LHCN-M2 (cell line): Measurements from ENCODE around the gene PDE4B. TPM values are rescaled to one million over a fixed set of nuclear protein-coding genes. Genes with fewer than 3 reads are reported as not detected.

ENCODE experiments used
- DNase-seq: peaks from one replicate; pipeline ENCODE4 v3.0.0-alpha.2; 2012; ENCODE audit warnings: low read depth
- total RNA-seq: library from RNA; depleted of rRNA; stranded (reverse); fragments of >200 nt; gene quantifications from 2 replicates; pipeline ENCODE4 v1.2.3, GENCODE V29; 2014

The PDE4B gene
- total RNA-seq, 1 experiment from 2014 or later = 6.8 TPM

- DNase-seq = no peak
These were observed 563.1 kb downstream of the PDE4B start for GRCh38 chr1:66355756-66356155.

GRCh38 chr1:66356605-66357004 is 563.9 kb downstream of the PDE4B start:
- no peak for DNase-seq

GRCh38 chr1:66357021-66357420 is 564.3 kb downstream of the PDE4B start:
- no peak for DNase-seq

- no peak for DNase-seq
These were observed 564.9 kb downstream of the PDE4B start for GRCh38 chr1:66357478-66358197.

- DNase-seq = no peak
These were observed 566.6 kb downstream of the PDE4B start for GRCh38 chr1:66359269-66359668.

- DNase-seq = no peak
These were observed 567.1 kb downstream of the PDE4B start for GRCh38 chr1:66359815-66360214.

- DNase-seq = peak; percentile 22
These were observed 567.6 kb downstream of the PDE4B start for GRCh38 chr1:66360285-66360724.

GRCh38 chr1:66364578-66365391 is 572.1 kb downstream of the PDE4B start:
- peak; percentile 31 for DNase-seq

- no peak for DNase-seq
These were observed 572.9 kb downstream of the PDE4B start for GRCh38 chr1:66365635-66366034.

GRCh38 chr1:66366634-66367033 is 573.9 kb downstream of the PDE4B start:
- no peak for DNase-seq

GRCh38 chr1:66367369-66367768 is 574.7 kb downstream of the PDE4B start:
- DNase-seq = no peak

- no peak for DNase-seq
These were observed 575.6 kb downstream of the PDE4B start for GRCh38 chr1:66368261-66368660.

GRCh38 chr1:66370462-66370971 is 577.8 kb downstream of the PDE4B start:
- DNase-seq = no peak

GRCh38 chr1:66371233-66372005 is 578.7 kb downstream of the PDE4B start:
- DNase-seq = peak; percentile 40

GRCh38 chr1:66372522-66373101 is 579.9 kb downstream of the PDE4B start:
- DNase-seq = no peak

- no peak for DNase-seq
These were observed 580.5 kb downstream of the PDE4B start for GRCh38 chr1:66373157-66373591.

GRCh38 chr1:66374148-66374547 is 581.5 kb downstream of the PDE4B start:
- DNase-seq = no peak

- DNase-seq = peak; percentile 91
These were observed 581.9 kb downstream of the PDE4B start for GRCh38 chr1:66374561-66375111.

GRCh38 chr1:66375125-66375524 is 582.4 kb downstream of the PDE4B start:
- DNase-seq = no peak

- peak; percentile 18 for DNase-seq
These were observed 587.9 kb downstream of the PDE4B start for GRCh38 chr1:66380452-66381212.
